H9 (cell line): ENCODE measurements around the gene PIPOX. TPM values are rescaled to one million over a fixed set of nuclear protein-coding genes. Genes with fewer than 3 reads are reported as not detected.
A peak's percentile ranks its signal among the peaks of the same experiment; 100 is the strongest.

Experiments
- DNase-seq: peaks from one replicate; pipeline ENCODE4 v3.0.0-alpha.2; 2017
- H2AFZ ChIP-seq: one replicate; pipeline ENCODE4 v1.6.1; 2013; ENCODE audit warnings: mild to moderate bottlenecking, low read length, control low read depth, moderate library complexity
- H2AK5ac ChIP-seq: 2 replicates; pipeline ENCODE4 v1.6.1; 2013; ENCODE audit warnings: low read length, control low read depth, mixed read lengths; ENCODE audit not compliant: insufficient read length
- H2BK120ac ChIP-seq: one replicate; pipeline ENCODE4 v1.6.1; 2013; ENCODE audit warnings: low read depth, mild to moderate bottlenecking, low read length, control low read depth, inconsistent platforms; ENCODE audit not compliant: poor library complexity, severe bottlenecking
- H2BK12ac ChIP-seq: 2 replicates; pipeline ENCODE4 v1.6.1; 2013; ENCODE audit warnings: low read length, control low read depth, mixed read lengths, low read depth; ENCODE audit not compliant: insufficient read length
- H2BK15ac ChIP-seq: 2 replicates; pipeline ENCODE4 v1.6.1; 2013; ENCODE audit warnings: low read depth, low read length, control low read depth
- H2BK20ac ChIP-seq: one replicate; pipeline ENCODE4 v1.6.1; 2013; ENCODE audit warnings: low read depth, mild to moderate bottlenecking, low read length, control low read depth, inconsistent platforms; ENCODE audit not compliant: poor library complexity, severe bottlenecking
- H2BK5ac ChIP-seq: 2 replicates; pipeline ENCODE4 v1.6.1; 2013; ENCODE audit warnings: low read length, control low read depth, mixed read lengths; ENCODE audit not compliant: insufficient read length
- H3K14ac ChIP-seq: 2 replicates; pipeline ENCODE4 v1.6.1; 2013; ENCODE audit warnings: low read length, control low read depth; ENCODE audit not compliant: insufficient read depth
- H3K18ac ChIP-seq: 2 replicates; pipeline ENCODE4 v1.6.1; 2013; ENCODE audit warnings: low read depth, mild to moderate bottlenecking, mixed read lengths, low read length, control low read depth; ENCODE audit not compliant: insufficient read length
- H3K23ac ChIP-seq: 2 replicates; pipeline ENCODE4 v1.6.1; 2013; ENCODE audit warnings: low read length, control low read depth, mixed read lengths, low read depth; ENCODE audit not compliant: insufficient read length
- H3K23me2 ChIP-seq: 2 replicates; pipeline ENCODE4 v1.6.1; 2013; ENCODE audit warnings: low read depth, mild to moderate bottlenecking, mixed read lengths, low read length, control low read depth; ENCODE audit not compliant: insufficient read length, poor library complexity, severe bottlenecking
- H3K27ac ChIP-seq: 2 replicates; pipeline ENCODE4 v1.5.1; 2013; ENCODE audit warnings: low read length, control low read depth, mixed read lengths, low read depth; ENCODE audit not compliant: insufficient read length
- H3K27me3 ChIP-seq: 2 replicates; pipeline ENCODE4 v1.6.1; 2013; ENCODE audit warnings: low read length, control low read depth, inconsistent platforms; ENCODE audit not compliant: insufficient read depth
- H3K4ac ChIP-seq: 2 replicates; pipeline ENCODE4 v1.6.1; 2013; ENCODE audit warnings: low read depth, mild to moderate bottlenecking, control low read depth, inconsistent platforms, low read length, moderate library complexity
- H3K4me1 ChIP-seq: 2 replicates; pipeline ENCODE4 v1.6.1; 2013; ENCODE audit warnings: low read length, control low read depth, inconsistent platforms; ENCODE audit not compliant: insufficient read depth
- H3K4me2 ChIP-seq: 2 replicates; pipeline ENCODE4 v1.6.1; 2013; ENCODE audit warnings: low read length, control low read depth, mixed read lengths; ENCODE audit not compliant: insufficient read length, insufficient read depth
- H3K56ac ChIP-seq: 2 replicates; pipeline ENCODE4 v1.6.1; 2013; ENCODE audit warnings: low read depth, mild to moderate bottlenecking, mixed read lengths, low read length, control low read depth; ENCODE audit not compliant: insufficient read length
- H3K79me1 ChIP-seq: 2 replicates; pipeline ENCODE4 v1.6.1; 2013; ENCODE audit warnings: low read depth, mild to moderate bottlenecking, moderate library complexity, low read length, control low read depth, inconsistent platforms; ENCODE audit not compliant: insufficient read depth, poor library complexity, severe bottlenecking
- H3K79me2 ChIP-seq: 2 replicates; pipeline ENCODE4 v1.6.1; 2013; ENCODE audit warnings: low read length, control low read depth, inconsistent platforms; ENCODE audit not compliant: insufficient read depth
- H3K9ac ChIP-seq: 2 replicates; pipeline ENCODE4 v1.6.1; 2013; ENCODE audit warnings: low read length, control low read depth, mixed read lengths; ENCODE audit not compliant: insufficient read length; ENCODE audit errors: extremely low read depth
- H3K9me3 ChIP-seq: one replicate; pipeline ENCODE4 v1.6.1; 2013; ENCODE audit warnings: low read depth, low read length, inconsistent platforms; ENCODE audit not compliant: control insufficient read depth
- H3T11ph ChIP-seq: one replicate; pipeline ENCODE4 v1.6.1; 2013; ENCODE audit warnings: mild to moderate bottlenecking, low read length, control low read depth, inconsistent platforms
- H4K20me1 ChIP-seq: one replicate; pipeline ENCODE4 v1.6.1; 2013; ENCODE audit not compliant: control insufficient read depth, insufficient read length, insufficient read depth
- H4K5ac ChIP-seq: 2 replicates; pipeline ENCODE4 v1.6.1; 2013; ENCODE audit warnings: low read depth, mild to moderate bottlenecking, mixed read lengths, low read length, control low read depth; ENCODE audit not compliant: insufficient read length
- H4K8ac ChIP-seq: replicated peaks from 2 replicates; pipeline ENCODE4 v1.6.1; 2013; ENCODE audit warnings: low read length, control low read depth, mixed read lengths, low read depth; ENCODE audit not compliant: insufficient read length
- H4K91ac ChIP-seq: 2 replicates; pipeline ENCODE4 v1.6.1; 2013; ENCODE audit warnings: low read depth, mild to moderate bottlenecking, moderate library complexity, mixed read lengths, low read length, control low read depth; ENCODE audit not compliant: insufficient read length
- H3K27ac Mint-ChIP-seq, 3 experiments: 2 replicates in 2 of 3; 3 replicates in 1 of 3; pipeline ENCODE4 v1.8.0; 2020 to 2021; ENCODE audit warnings: mixed read lengths in 3 of 3, mild to moderate bottlenecking in 1 of 3, moderate library complexity in 1 of 3
- H3K27me3 Mint-ChIP-seq: 2 replicates; pipeline ENCODE4 v1.8.0; 2021; ENCODE audit warnings: low read depth, mild to moderate bottlenecking, moderate library complexity, mixed read lengths
- H3K36me3 Mint-ChIP-seq, 3 experiments: 2 replicates in 2 of 3; 3 replicates in 1 of 3; pipeline ENCODE4 v1.8.0; 2020 to 2021; ENCODE audit warnings: low read depth in 3 of 3, mixed read lengths in 3 of 3; ENCODE audit not compliant: insufficient read depth in 1 of 3
- H3K4me1 Mint-ChIP-seq, 2 experiments: 2 replicates each; pipeline ENCODE4 v1.8.0; 2020; ENCODE audit warnings: mixed read lengths in 2 of 2
- H3K4me3 Mint-ChIP-seq, 2 experiments: 2 replicates in 1 of 2; 3 replicates in 1 of 2; pipeline ENCODE4 v1.8.0; 2020 to 2021; ENCODE audit warnings: mild to moderate bottlenecking in 2 of 2, mixed read lengths in 2 of 2, moderate library complexity in 1 of 2
- H3K9me3 Mint-ChIP-seq, 2 experiments: 2 replicates in 1 of 2; 3 replicates in 1 of 2; pipeline ENCODE4 v1.8.0; 2020; ENCODE audit warnings: mild to moderate bottlenecking in 2 of 2, mixed read lengths in 2 of 2, moderate library complexity in 1 of 2
- CTCF ChIP-seq: fragments of 200-600 bp; sonication (generic); conservative IDR thresholded peaks from 3 replicates; pipeline ENCODE4 v1.8.0; 2021; ENCODE audit warnings: antibody characterized with exemption, mild to moderate bottlenecking
- WGBS: extraction: QIAGEN DNeasy Blood & Tissue Kit; methylation state at CpG from one replicate; pipeline ENCODE4 v1.1.7; 2013; ENCODE audit warnings: missing lambda C conversion rate, low lambda C conversion rate, mixed read lengths; ENCODE audit not compliant: insufficient read length; ENCODE audit errors: extremely low coverage; 5-methylcytosine and 5-hydroxymethylcytosine counted together
- total RNA-seq: library from RNA; stranded (reverse); gene quantifications from 2 replicates; pipeline ENCODE4 v1.2.1, GENCODE V29; 2021

Gene PIPOX
- total RNA-seq, 1 experiment from 2014 or later, result 30.1 TPM

DNA sequence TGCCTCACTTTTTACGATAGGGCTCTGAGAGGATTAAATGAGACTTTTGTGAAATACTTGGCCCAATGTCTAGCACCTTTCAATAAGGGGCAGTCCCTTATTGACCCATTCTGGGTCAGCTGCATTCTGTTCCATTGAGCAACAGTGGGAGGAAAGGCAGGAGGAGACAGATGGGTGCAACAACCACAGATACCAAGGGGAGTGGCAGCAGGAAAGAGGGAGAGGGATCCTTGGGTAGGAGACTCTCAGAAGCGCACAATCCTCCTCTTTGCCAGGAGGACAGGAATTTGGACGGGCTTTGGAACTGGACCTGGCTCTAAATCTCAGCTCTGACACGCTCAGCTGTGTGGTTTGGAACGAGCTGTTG, 3.5 kb downstream of the PIPOX start:
- Mint-ChIP-seq H3K4me3 (no peak overlapping the region), H3K27me3 (no peaks in the 10 kb centered on the region), H3K27ac (peak overlapping the region in 2 of 3 experiments; percentile 14 to 28; a peak in 1 of 7 replicates), H3K36me3 (peaks cover 6 to 21% (median 19%) of the 10 kb centered on the region in 3 experiments; a peak in 6 of 7 replicates), H3K9me3 (no peaks in the 10 kb centered on the region), H3K4me1 (peaks cover 52 to 60% of the 10 kb centered on the region in 2 experiments)
- H2AFZ ChIP-seq, result no peak overlapping the region
- no peaks in the 10 kb centered on the region for H3K27me3 ChIP-seq
- no peaks in the 10 kb centered on the region; the same call in 1 of the 2 replicates for H3K79me2 ChIP-seq
- H4K5ac ChIP-seq, result no peak overlapping the region
- H3T11ph ChIP-seq, result no peak overlapping the region
- H2BK120ac ChIP-seq, result no peak overlapping the region
- no peak overlapping the region for H3K27ac ChIP-seq
- H4K8ac ChIP-seq, result no peak overlapping the region
- peaks cover 17% of the 10 kb centered on the region for H3K4me1 ChIP-seq
- H3K56ac ChIP-seq, result no peak overlapping the region
- no peak overlapping the region for H3K9ac ChIP-seq
- no peak overlapping the region for H3K23ac ChIP-seq
- H3K4me2 ChIP-seq, result no peak overlapping the region
- no peak overlapping the region for H2BK12ac ChIP-seq
- H3K23me2 ChIP-seq, result peaks cover 6% of the 10 kb centered on the region
- no CpG with 5 or more reads among the region's 5 CpGs for WGBS
- H3K79me1 ChIP-seq, result no peaks in the 10 kb centered on the region
- no peak for DNase-seq
- no peaks in the 10 kb centered on the region for H4K20me1 ChIP-seq
- no peak overlapping the region for H4K91ac ChIP-seq
- TF ChIP-seq CTCF, result no peak
- no peak overlapping the region for H2AK5ac ChIP-seq
- H2BK20ac ChIP-seq, result no peak overlapping the region
- no peak overlapping the region for H3K14ac ChIP-seq
- H2BK15ac ChIP-seq, result no peak overlapping the region
- H3K9me3 ChIP-seq, result no peaks in the 10 kb centered on the region
- H3K4ac ChIP-seq, result no peak overlapping the region
- H3K18ac ChIP-seq, result no peak overlapping the region
- H2BK5ac ChIP-seq, result no peak overlapping the region
